AG09319 (cell line): ENCODE measurements around the gene SPART.

Experiments
- DNase-seq: peaks from one replicate; pipeline ENCODE4 v3.0.0-alpha.2; 2010; ENCODE audit warnings: low read depth; ENCODE audit errors: extremely low read depth
- CTCF ChIP-seq: IDR thresholded peaks from 2 replicates; pipeline ENCODE4 v1.5.1; 2011; ENCODE audit warnings: low read depth, mild to moderate bottlenecking, inconsistent platforms, low read length, moderate library complexity

The SPART gene

DNA sequence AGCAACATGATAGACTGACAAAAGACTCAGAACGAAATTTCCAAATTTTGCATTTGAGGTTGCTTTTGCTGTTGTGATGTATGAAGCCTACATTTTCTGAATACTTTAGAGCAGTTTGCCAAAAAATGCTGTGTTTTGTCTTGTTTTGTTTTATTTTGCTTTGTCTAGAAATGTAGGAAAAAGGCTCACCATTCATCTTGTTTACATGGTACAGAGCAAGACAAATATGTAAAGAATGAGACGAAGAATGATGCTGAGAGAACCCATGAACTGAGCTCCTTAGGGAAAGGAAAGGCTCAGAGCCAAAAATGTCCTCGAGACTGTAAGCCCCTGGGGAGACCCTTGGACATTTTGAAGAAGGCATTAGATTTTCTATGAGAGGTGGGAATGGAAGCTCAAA, 6.8 kb upstream of the SPART start:
- DNase-seq = no peak
- no peak for TF ChIP-seq CTCF

- no peak for TF ChIP-seq CTCF
- no peak for DNase-seq
Observed at GRCh38 chr13:36352350-36352749, 6.2 kb upstream of the SPART start.

- no peak for DNase-seq
- no peak for TF ChIP-seq CTCF
Observed at GRCh38 chr13:36347531-36348210, 1.5 kb upstream of the SPART start.

DNA sequence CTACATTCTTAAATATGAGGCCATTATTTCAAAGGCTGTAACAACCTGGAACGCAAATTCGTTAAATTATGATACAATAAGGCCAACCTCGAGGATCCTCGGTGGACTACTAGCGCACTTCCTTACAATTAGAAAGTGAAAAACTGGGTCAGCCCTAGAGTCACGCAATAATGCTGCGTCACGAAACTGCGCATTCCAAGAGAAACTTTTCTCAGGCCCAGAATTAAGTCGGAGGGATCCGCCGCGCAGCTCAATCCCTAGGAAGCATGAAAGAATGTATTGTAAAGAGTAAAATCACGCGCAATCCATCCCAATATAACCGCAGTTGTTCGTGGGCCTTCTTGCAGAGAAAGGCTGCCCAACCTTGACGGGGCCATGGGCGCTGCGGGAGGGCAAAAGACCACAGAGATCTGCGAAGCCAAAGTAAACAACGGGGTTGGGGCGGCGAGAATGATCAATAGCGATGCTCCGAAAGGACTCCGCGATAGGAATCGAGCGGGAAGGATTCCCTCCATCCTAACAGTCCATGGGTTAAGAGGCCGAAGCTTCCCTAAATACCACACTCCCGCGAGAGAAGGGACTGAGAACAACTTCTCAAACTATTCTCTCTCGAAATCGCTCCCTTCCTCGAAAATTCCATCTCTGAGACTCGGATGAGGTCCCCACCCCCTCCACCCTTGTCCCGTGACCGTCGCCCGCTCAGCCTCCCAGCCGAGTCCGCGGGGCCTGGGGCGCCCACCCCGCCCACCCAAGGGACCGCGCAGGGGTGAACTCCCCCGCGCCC, 564 bp downstream of the SPART start:
- TF ChIP-seq CTCF = no peak
- peak; percentile 78 for DNase-seq

DNA sequence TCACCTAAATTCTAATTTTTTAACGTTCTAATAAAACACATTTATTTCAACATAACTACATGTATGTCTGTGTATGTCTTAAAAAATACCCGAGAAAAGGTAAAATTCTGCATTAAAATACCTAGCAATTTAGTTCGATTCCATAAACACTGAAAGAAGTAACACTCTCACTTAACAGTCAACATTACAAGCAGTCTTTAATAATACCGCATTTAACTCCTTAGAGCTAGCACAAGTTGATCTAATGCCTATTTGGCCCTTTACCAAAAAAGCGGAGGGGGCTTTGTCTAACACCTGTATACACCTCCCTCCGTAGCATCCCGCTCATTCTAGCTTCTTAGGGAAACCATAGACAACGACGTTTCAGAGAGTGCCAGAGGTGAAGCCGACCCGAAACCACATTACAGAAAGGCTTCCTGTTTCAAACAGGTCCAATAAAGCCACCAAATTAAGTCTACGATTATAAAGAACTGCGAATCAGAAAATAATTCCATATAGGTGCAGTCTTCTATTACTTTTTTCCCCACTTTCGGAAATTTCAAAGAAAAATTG, 1.2 kb downstream of the SPART start:
- no peak for DNase-seq
- no peak for TF ChIP-seq CTCF

DNA sequence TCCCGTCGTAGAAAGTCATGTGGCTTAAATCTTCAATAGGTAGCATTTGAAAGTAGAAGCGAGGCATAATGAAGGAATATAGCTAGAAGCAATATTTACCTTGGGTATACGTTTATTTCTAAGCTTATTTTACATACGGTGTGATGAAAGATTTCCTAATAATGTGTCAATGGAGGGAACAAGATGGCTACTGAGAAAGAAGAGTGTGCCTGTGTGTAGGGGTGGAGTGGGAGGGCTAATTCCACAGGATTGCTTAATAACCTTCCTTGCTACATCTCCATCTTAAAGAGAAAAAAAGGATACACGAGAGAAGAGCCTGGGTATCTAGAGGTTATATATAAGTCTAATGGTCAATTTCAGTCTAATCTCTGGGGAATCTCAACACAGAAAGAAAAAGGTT, 2.0 kb downstream of the SPART start:
- no peak for TF ChIP-seq CTCF
- peak; percentile 52 for DNase-seq

DNA sequence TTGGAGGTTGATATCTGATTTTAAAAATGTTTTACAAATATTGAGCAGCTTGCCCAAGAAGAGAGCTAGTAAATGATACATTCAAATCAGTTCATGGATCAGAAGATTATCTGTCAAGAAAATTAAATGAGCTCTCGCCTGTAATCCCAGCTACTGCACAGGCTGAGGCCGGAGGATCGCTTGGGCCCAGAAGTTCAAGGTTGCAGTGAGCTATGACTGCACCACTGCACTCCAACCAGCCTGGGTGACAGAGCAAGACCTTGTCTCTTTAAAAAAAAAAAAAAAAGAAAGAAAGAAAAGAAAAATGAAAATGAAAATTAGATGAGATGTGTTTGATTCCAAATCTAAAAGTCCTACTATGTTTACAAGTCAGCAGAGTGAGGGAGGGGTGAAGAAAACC, 2.4 kb downstream of the SPART start:
- no peak for DNase-seq

More for the DNA sequence above, 2.4 kb downstream of the SPART start:
- TF ChIP-seq CTCF = no peak
